ENCODE measurements around the gene ASAP2. TPM values are rescaled to one million over a fixed set of nuclear protein-coding genes. Genes with fewer than 3 reads are reported as not detected.
A peak's percentile ranks its signal among the peaks of the same experiment; 100 is the strongest.
"Not testable (repeated sequence)": the region's sequence is repeated elsewhere in the genome, so short reads cannot be mapped to it uniquely, and the experiment has no call there.

Gene ASAP2
- total RNA-seq, 2 experiments from 2014 or later, result 0.14 to 0.15 TPM

- H3K27ac Mint-ChIP-seq, result no peak overlapping the region
- intact Hi-C loops (cut with micrococcal nuclease), result loop anchor here (1.0 to 10.0 kb wide), 2 partner anchors 216 to 348 kb away; partner anchors contain the start of genes ADAM17, CPSF3 and ITGB1BP1
- H3K4me1 Mint-ChIP-seq (ENCODE audit: low read depth), result peaks cover 5% of the 10 kb centered on the region
Observed at GRCh38 chr2:9206991-9207640, 504 bp downstream of the ASAP2 start.

GRCh38 chr2:9207641-9208311 is 1.2 kb downstream of the ASAP2 start:
- H3K4me3 Mint-ChIP-seq, result peak overlapping the region; percentile 54

More at GRCh38 chr2:9206991-9207640, 504 bp downstream of the ASAP2 start:
- Mint-ChIP-seq H3K9me3 (no peaks in the 10 kb centered on the region), H3K27me3 (ENCODE audit: low read depth) (peaks cover 52% of the 10 kb centered on the region), H3K36me3 (ENCODE audit: low read depth) (no peaks in the 10 kb centered on the region), H3K4me3 (peak overlapping the region; percentile 45)
- DNase-seq, result no peak
- CTCF ChIA-PET, result interaction anchor here (0.5 to 1.1 kb wide), 2 partner anchors 24 to 65 kb away, joined by 4 to 5 read pairs; no protein-coding TSS in a partner anchor

GRCh38 chr2:9208875-9209274 is 2.3 kb downstream of the ASAP2 start:
- CTCF ChIA-PET, result interaction anchor here (0.5 kb wide), 1 partner anchor 71 kb away, joined by 4 read pairs; no protein-coding TSS in a partner anchor
- Mint-ChIP-seq H3K4me3 (no peak overlapping the region), H3K27me3 (ENCODE audit: low read depth) (peaks cover 55% of the 10 kb centered on the region), H3K9me3 (no peaks in the 10 kb centered on the region), H3K36me3 (ENCODE audit: low read depth) (no peaks in the 10 kb centered on the region), H3K27ac (no peak overlapping the region), H3K4me1 (ENCODE audit: low read depth) (peaks cover 5% of the 10 kb centered on the region)
- DNase-seq, result no peak
- intact Hi-C loops (cut with micrococcal nuclease), result loop anchor here (10.0 kb wide), 1 partner anchor 346 kb away; the partner anchor contains the start of gene ADAM17

More at GRCh38 chr2:9207641-9208311, 1.2 kb downstream of the ASAP2 start:
- H3K27me3 Mint-ChIP-seq (ENCODE audit: low read depth), result peaks cover 53% of the 10 kb centered on the region
- H3K36me3 Mint-ChIP-seq (ENCODE audit: low read depth), result no peaks in the 10 kb centered on the region
- H3K9me3 Mint-ChIP-seq, result no peaks in the 10 kb centered on the region
- intact Hi-C loops (cut with micrococcal nuclease), result loop anchor here (10.0 kb wide), 1 partner anchor 347 kb away; the partner anchor contains the start of gene ADAM17
- CTCF ChIA-PET, result interaction anchor here (0.8 to 1.1 kb wide), 2 partner anchors 66 to 77 kb away, joined by 3 to 4 read pairs; no protein-coding TSS in a partner anchor
- H3K4me1 Mint-ChIP-seq (ENCODE audit: low read depth), result peaks cover 5% of the 10 kb centered on the region
- H3K27ac Mint-ChIP-seq, result no peak overlapping the region
- DNase-seq, result peak; percentile 11

- no peak overlapping the region for H3K27ac Mint-ChIP-seq
- CTCF ChIA-PET, result no interaction called here
- H3K27me3 Mint-ChIP-seq (ENCODE audit: low read depth), result peaks cover 49% of the 10 kb centered on the region
- no peak overlapping the region for H3K4me3 Mint-ChIP-seq
- H3K36me3 Mint-ChIP-seq (ENCODE audit: low read depth), result no peaks in the 10 kb centered on the region
- H3K9me3 Mint-ChIP-seq, result no peaks in the 10 kb centered on the region
- DNase-seq, result no peak
- peaks cover 5% of the 10 kb centered on the region for H3K4me1 Mint-ChIP-seq (ENCODE audit: low read depth)
- intact Hi-C loops (cut with micrococcal nuclease), result no loop called here
Observed at GRCh38 chr2:9210030-9210429, 3.4 kb downstream of the ASAP2 start.

GRCh38 chr2:9211496-9211895 is 4.9 kb downstream of the ASAP2 start:
- CTCF ChIA-PET, result no interaction called here
- DNase-seq, result no peak
- intact Hi-C loops (cut with micrococcal nuclease), result no loop called here
- peaks cover 8% of the 10 kb centered on the region for H3K4me1 Mint-ChIP-seq (ENCODE audit: low read depth)
- H3K4me3 Mint-ChIP-seq, result no peak overlapping the region
- peaks cover 42% of the 10 kb centered on the region for H3K27me3 Mint-ChIP-seq (ENCODE audit: low read depth)
- no peak overlapping the region for H3K27ac Mint-ChIP-seq
- no peaks in the 10 kb centered on the region for H3K9me3 Mint-ChIP-seq
- H3K36me3 Mint-ChIP-seq (ENCODE audit: low read depth), result no peaks in the 10 kb centered on the region

GRCh38 chr2:9212010-9212635 is 5.5 kb downstream of the ASAP2 start:
- Mint-ChIP-seq H3K9me3 (no peaks in the 10 kb centered on the region), H3K27me3 (ENCODE audit: low read depth) (peaks cover 42% of the 10 kb centered on the region), H3K4me1 (ENCODE audit: low read depth) (peaks cover 8% of the 10 kb centered on the region), H3K27ac (no peak overlapping the region), H3K4me3 (no peak overlapping the region), H3K36me3 (ENCODE audit: low read depth) (no peaks in the 10 kb centered on the region)
- no peak for DNase-seq
- CTCF ChIA-PET, result no interaction called here
- intact Hi-C loops (cut with micrococcal nuclease), result no loop called here

- H3K27ac Mint-ChIP-seq, result no peak overlapping the region
- CTCF ChIA-PET, result interaction anchor here (1.9 kb wide), 1 partner anchor 71 kb away, joined by 6 read pairs; no protein-coding TSS in a partner anchor
Observed at GRCh38 chr2:9212661-9213411, 6.2 kb downstream of the ASAP2 start.

GRCh38 chr2:9213477-9214051 is 7.0 kb downstream of the ASAP2 start:
- H3K27me3 Mint-ChIP-seq (ENCODE audit: low read depth), result peaks cover 40% of the 10 kb centered on the region
- CTCF ChIA-PET, result interaction anchor here (1.9 kb wide), 1 partner anchor 71 kb away, joined by 6 read pairs; no protein-coding TSS in a partner anchor

More at GRCh38 chr2:9212661-9213411, 6.2 kb downstream of the ASAP2 start:
- no peaks in the 10 kb centered on the region for H3K9me3 Mint-ChIP-seq
- H3K4me3 Mint-ChIP-seq, result no peak overlapping the region
- H3K36me3 Mint-ChIP-seq (ENCODE audit: low read depth), result no peaks in the 10 kb centered on the region
- peaks cover 40% of the 10 kb centered on the region for H3K27me3 Mint-ChIP-seq (ENCODE audit: low read depth)
- peaks cover 6% of the 10 kb centered on the region for H3K4me1 Mint-ChIP-seq (ENCODE audit: low read depth)
- no peak for DNase-seq
- intact Hi-C loops (cut with micrococcal nuclease), result no loop called here

GRCh38 chr2:9214873-9215272 is 8.3 kb downstream of the ASAP2 start:
- peaks cover 29% of the 10 kb centered on the region for H3K27me3 Mint-ChIP-seq (ENCODE audit: low read depth)
- H3K36me3 Mint-ChIP-seq (ENCODE audit: low read depth), result no peaks in the 10 kb centered on the region
- intact Hi-C loops (cut with micrococcal nuclease), result no loop called here
- no peaks in the 10 kb centered on the region for H3K9me3 Mint-ChIP-seq
- H3K27ac Mint-ChIP-seq, result no peak overlapping the region
- CTCF ChIA-PET, result interaction anchor here (0.6 to 1.9 kb wide), 2 partner anchors 34 to 73 kb away, joined by 3 to 6 read pairs; no protein-coding TSS in a partner anchor
- H3K4me3 Mint-ChIP-seq, result no peak overlapping the region
- peaks cover 5% of the 10 kb centered on the region for H3K4me1 Mint-ChIP-seq (ENCODE audit: low read depth)
- no peak for DNase-seq

More at GRCh38 chr2:9213477-9214051, 7.0 kb downstream of the ASAP2 start:
- Mint-ChIP-seq H3K36me3 (ENCODE audit: low read depth) (no peaks in the 10 kb centered on the region), H3K27ac (no peak overlapping the region), H3K4me3 (no peak overlapping the region), H3K9me3 (no peaks in the 10 kb centered on the region), H3K4me1 (ENCODE audit: low read depth) (peaks cover 5% of the 10 kb centered on the region)
- no peak for DNase-seq
- intact Hi-C loops (cut with micrococcal nuclease), result no loop called here

GRCh38 chr2:9215680-9216079 is 9.1 kb downstream of the ASAP2 start:
- Mint-ChIP-seq H3K4me1 (ENCODE audit: low read depth) (peaks cover 5% of the 10 kb centered on the region), H3K36me3 (ENCODE audit: low read depth) (no peaks in the 10 kb centered on the region), H3K4me3 (no peak overlapping the region), H3K27me3 (ENCODE audit: low read depth) (peaks cover 25% of the 10 kb centered on the region), H3K27ac (no peak overlapping the region), H3K9me3 (no peaks in the 10 kb centered on the region)
- DNase-seq, result no peak
- intact Hi-C loops (cut with micrococcal nuclease), result no loop called here
- CTCF ChIA-PET, result no interaction called here

- intact Hi-C loops (cut with micrococcal nuclease); H3K36me3 Mint-ChIP-seq (ENCODE audit: low read depth); CTCF ChIA-PET; H3K9me3 Mint-ChIP-seq; H3K27ac Mint-ChIP-seq; H3K4me3 Mint-ChIP-seq; H3K4me1 Mint-ChIP-seq (ENCODE audit: low read depth); DNase-seq: not testable (repeated sequence)
- peaks cover 25% of the 10 kb centered on the region for H3K27me3 Mint-ChIP-seq (ENCODE audit: low read depth)
Observed at GRCh38 chr2:9216143-9216542, 9.5 kb downstream of the ASAP2 start.
